ENCODE measurements around the gene RBM6. TPM values are rescaled to one million over a fixed set of nuclear protein-coding genes. Genes with fewer than 3 reads are reported as not detected.

The RBM6 gene
- total RNA-seq, 1 experiment from 2014 or later: 118 TPM

GRCh38 chr3:49903451-49904424, 36.2 kb upstream of the RBM6 start, which contains the start of gene MST1R (continued):
- TF ChIP-seq ARID4B (CRISPR knock-in tag; IDR thresholded peaks at IDR 0.05; ENCODE audit: borderline replicate concordance) (no peak), E2F4 (CRISPR knock-in tag; IDR thresholded peaks at IDR 0.05; ENCODE audit: borderline replicate concordance, low read depth) (no peak), ZBTB43 (CRISPR knock-in tag; IDR thresholded peaks at IDR 0.05) (no peak), PRDM15 (CRISPR knock-in tag; IDR thresholded peaks at IDR 0.05) (no peak), IRF1 (CRISPR knock-in tag; IDR thresholded peaks at IDR 0.05) (no peak), ELF4 (CRISPR knock-in tag; IDR thresholded peaks at IDR 0.05; ENCODE audit: low read depth) (no peak), ZMAT4 (CRISPR knock-in tag; IDR thresholded peaks at IDR 0.05) (no peak), CREB1 (CRISPR knock-in tag; IDR thresholded peaks at IDR 0.05) (no peak), IRF2 (CRISPR knock-in tag; IDR thresholded peaks at IDR 0.05; ENCODE audit: borderline replicate concordance, low read depth) (no peak), CREM (CRISPR knock-in tag; IDR thresholded peaks at IDR 0.05) (no peak), CDX4 (CRISPR knock-in tag; IDR thresholded peaks at IDR 0.05; ENCODE audit: borderline replicate concordance) (no peak), GRHL2 (CRISPR knock-in tag; IDR thresholded peaks at IDR 0.05; ENCODE audit: insufficient replicate concordance, severe bottlenecking) (no peak)
- TF ChIP-seq, protein P1, sequence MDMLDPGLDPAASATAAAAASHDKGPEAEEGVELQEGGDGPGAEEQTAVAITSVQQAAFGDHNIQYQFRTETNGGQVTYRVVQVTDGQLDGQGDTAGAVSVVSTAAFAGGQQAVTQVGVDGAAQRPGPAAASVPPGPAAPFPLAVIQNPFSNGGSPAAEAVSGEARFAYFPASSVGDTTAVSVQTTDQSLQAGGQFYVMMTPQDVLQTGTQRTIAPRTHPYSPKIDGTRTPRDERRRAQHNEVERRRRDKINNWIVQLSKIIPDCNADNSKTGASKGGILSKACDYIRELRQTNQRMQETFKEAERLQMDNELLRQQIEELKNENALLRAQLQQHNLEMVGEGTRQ (CRISPR knock-in tag; IDR thresholded peaks at IDR 0.05): 0 out of 2 replicates have a peak, but pooled peaks have one; percentile 33
- TF ChIP-seq, protein P2, sequence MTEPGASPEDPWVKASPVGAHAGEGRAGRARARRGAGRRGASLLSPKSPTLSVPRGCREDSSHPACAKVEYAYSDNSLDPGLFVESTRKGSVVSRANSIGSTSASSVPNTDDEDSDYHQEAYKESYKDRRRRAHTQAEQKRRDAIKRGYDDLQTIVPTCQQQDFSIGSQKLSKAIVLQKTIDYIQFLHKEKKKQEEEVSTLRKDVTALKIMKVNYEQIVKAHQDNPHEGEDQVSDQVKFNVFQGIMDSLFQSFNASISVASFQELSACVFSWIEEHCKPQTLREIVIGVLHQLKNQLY (CRISPR knock-in tag; IDR thresholded peaks at IDR 0.05): no peak
- TF ChIP-seq, protein P3, sequence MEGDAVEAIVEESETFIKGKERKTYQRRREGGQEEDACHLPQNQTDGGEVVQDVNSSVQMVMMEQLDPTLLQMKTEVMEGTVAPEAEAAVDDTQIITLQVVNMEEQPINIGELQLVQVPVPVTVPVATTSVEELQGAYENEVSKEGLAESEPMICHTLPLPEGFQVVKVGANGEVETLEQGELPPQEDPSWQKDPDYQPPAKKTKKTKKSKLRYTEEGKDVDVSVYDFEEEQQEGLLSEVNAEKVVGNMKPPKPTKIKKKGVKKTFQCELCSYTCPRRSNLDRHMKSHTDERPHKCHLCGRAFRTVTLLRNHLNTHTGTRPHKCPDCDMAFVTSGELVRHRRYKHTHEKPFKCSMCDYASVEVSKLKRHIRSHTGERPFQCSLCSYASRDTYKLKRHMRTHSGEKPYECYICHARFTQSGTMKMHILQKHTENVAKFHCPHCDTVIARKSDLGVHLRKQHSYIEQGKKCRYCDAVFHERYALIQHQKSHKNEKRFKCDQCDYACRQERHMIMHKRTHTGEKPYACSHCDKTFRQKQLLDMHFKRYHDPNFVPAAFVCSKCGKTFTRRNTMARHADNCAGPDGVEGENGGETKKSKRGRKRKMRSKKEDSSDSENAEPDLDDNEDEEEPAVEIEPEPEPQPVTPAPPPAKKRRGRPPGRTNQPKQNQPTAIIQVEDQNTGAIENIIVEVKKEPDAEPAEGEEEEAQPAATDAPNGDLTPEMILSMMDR (IDR thresholded peaks at IDR 0.05): no peak
- TF ChIP-seq, protein P4, sequence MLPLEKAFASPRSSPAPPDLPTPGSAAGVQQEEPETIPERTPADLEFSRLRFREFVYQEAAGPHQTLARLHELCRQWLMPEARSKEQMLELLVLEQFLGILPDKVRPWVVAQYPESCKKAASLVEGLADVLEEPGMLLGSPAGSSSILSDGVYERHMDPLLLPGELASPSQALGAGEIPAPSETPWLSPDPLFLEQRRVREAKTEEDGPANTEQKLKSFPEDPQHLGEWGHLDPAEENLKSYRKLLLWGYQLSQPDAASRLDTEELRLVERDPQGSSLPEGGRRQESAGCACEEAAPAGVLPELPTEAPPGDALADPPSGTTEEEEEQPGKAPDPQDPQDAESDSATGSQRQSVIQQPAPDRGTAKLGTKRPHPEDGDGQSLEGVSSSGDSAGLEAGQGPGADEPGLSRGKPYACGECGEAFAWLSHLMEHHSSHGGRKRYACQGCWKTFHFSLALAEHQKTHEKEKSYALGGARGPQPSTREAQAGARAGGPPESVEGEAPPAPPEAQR (CRISPR knock-in tag; IDR thresholded peaks at IDR 0.05): no peak
